Measurements from ENCODE around the gene TRAF4.
A peak's percentile ranks its signal among the peaks of the same experiment; 100 is the strongest.
"Not testable (repeated sequence)": the region's sequence is repeated elsewhere in the genome, so short reads cannot be mapped to it uniquely, and the experiment has no call there.

TRAF4 gene

GRCh38 chr17:28714281-28714680, 29.5 kb upstream of the TRAF4 start:
- DNase-seq (ENCODE audit: low read depth in 2 of 2) = no peak

GRCh38 chr17:28715217-28715616, 28.6 kb upstream of the TRAF4 start:
- no peak for DNase-seq (ENCODE audit: low read depth in 2 of 2)

GRCh38 chr17:28716740-28717577, 26.9 kb upstream of the TRAF4 start:
- no peak for DNase-seq (ENCODE audit: low read depth in 2 of 2)

- DNase-seq (ENCODE audit: low read depth in 2 of 2) = no peak
These were observed 26.1 kb upstream of the TRAF4 start, which contains the start of gene RAB34 for GRCh38 chr17:28717578-28718332. RAB34 (minus strand) TSS chr17:28717868; CDS start chr17:28717266, 602 bp downstream.

- DNase-seq (ENCODE audit: low read depth in 2 of 2) = no peak
These were observed 25.3 kb upstream of the TRAF4 start for GRCh38 chr17:28718333-28719020.

GRCh38 chr17:28719021-28719433, 24.8 kb upstream of the TRAF4 start:
- DNase-seq (ENCODE audit: low read depth in 2 of 2) = no peak

GRCh38 chr17:28720247-28720996, 23.4 kb upstream of the TRAF4 start:
- DNase-seq (ENCODE audit: low read depth in 2 of 2) = no peak

- DNase-seq (ENCODE audit: low read depth in 2 of 2) = not testable (repeated sequence)
These were observed 22.8 kb upstream of the TRAF4 start for GRCh38 chr17:28720997-28721329.

GRCh38 chr17:28722417-28723158, 21.2 kb upstream of the TRAF4 start:
- no peak for DNase-seq (ENCODE audit: low read depth in 2 of 2)

- DNase-seq (ENCODE audit: low read depth in 2 of 2) = no peak
These were observed 20.5 kb upstream of the TRAF4 start for GRCh38 chr17:28723159-28723835.

- not testable (repeated sequence) for DNase-seq (ENCODE audit: low read depth in 2 of 2)
These were observed 19.8 kb upstream of the TRAF4 start for GRCh38 chr17:28723836-28724499.

- DNase-seq (ENCODE audit: low read depth in 2 of 2) = no peak
These were observed 19.2 kb upstream of the TRAF4 start for GRCh38 chr17:28724500-28725165.

- no peak for DNase-seq (ENCODE audit: low read depth in 2 of 2)
These were observed 18.6 kb upstream of the TRAF4 start for GRCh38 chr17:28725166-28725659.

- DNase-seq (ENCODE audit: low read depth in 2 of 2) = no peak
These were observed 18.1 kb upstream of the TRAF4 start for GRCh38 chr17:28725660-28726225.

- peak; percentile 18 to 50 for DNase-seq (ENCODE audit: low read depth in 2 of 2)
These were observed 17.6 kb upstream of the TRAF4 start, which contains the start of gene TLCD1 for GRCh38 chr17:28726226-28726626. TLCD1 (minus strand) TSS chr17:28726233; CDS start chr17:28726097, 136 bp downstream.

- DNase-seq (ENCODE audit: low read depth in 2 of 2) = peak; percentile 76 to 81
These were observed 17.0 kb upstream of the TRAF4 start for GRCh38 chr17:28726627-28727491.

GRCh38 chr17:28728364-28729200, 15.2 kb upstream of the TRAF4 start, which contains the start of gene NEK8:
NEK8 (plus strand) TSS chr17:28728788; CDS start chr17:28728814, 26 bp downstream.
- peak; percentile 97 for DNase-seq (ENCODE audit: low read depth in 2 of 2)
